COR-L47 (cell line): ENCODE data around the gene ADAMTS6.
"Not testable (repeated sequence)": the region's sequence is repeated elsewhere in the genome, so short reads cannot be mapped to it uniquely, and the experiment has no call there.

ENCODE experiments used
- DNase-seq: peaks from one replicate; lab custom pipeline; 2025; lab: John Stamatoyannopoulos, UW

ADAMTS6 gene

DNA sequence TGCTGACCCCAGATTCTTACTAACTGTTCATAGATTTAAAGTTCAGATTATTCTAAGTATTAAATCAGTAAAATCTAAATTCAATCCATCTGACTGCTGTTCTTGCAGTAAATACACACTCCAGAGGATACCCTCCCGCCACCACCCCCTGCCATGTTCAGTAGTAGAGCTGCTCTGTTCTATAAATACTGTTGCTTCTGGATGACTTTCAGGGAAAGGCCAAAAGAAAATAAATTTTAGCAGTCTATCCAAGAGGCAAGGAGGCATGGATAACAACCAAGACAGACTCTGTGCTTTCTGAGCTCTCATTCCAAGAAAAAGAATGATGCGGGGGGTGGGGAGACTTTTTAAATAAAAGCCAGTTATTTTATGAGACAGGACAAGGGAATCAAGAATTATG, 115.1 kb downstream of the ADAMTS6 start:
- no peak for DNase-seq

GRCh38 chr5:65364907-65365306, 116.8 kb downstream of the ADAMTS6 start:
- peak; percentile 43 for DNase-seq

GRCh38 chr5:65363499-65363898, 118.2 kb downstream of the ADAMTS6 start:
- DNase-seq = no peak

GRCh38 chr5:65359981-65360380, 121.7 kb downstream of the ADAMTS6 start:
- DNase-seq = no peak

- DNase-seq = no peak
Measured at GRCh38 chr5:65359569-65359968, 122.2 kb downstream of the ADAMTS6 start.

DNA sequence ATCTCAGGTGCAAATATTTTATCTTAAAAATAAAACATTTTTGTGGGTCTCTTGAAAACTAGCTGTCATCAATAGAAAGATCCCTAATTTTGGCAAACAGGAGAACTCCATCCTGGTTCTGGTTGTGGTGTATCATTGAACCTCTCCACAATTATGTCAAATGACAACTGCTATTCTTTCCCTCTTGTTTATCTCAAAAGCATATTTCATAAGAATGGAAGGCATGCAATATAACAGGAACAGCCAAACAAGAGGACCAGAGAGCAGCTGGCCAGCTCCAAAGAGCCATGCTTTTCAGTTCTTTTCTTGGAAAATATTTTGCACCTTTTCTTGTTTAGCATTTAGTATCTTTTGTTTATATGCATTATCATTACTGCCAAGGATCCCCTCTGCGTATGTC, 125.4 kb downstream of the ADAMTS6 start:
- no peak for DNase-seq

- DNase-seq = no peak
Measured at GRCh38 chr5:65355301-65355700, 126.4 kb downstream of the ADAMTS6 start.

DNA sequence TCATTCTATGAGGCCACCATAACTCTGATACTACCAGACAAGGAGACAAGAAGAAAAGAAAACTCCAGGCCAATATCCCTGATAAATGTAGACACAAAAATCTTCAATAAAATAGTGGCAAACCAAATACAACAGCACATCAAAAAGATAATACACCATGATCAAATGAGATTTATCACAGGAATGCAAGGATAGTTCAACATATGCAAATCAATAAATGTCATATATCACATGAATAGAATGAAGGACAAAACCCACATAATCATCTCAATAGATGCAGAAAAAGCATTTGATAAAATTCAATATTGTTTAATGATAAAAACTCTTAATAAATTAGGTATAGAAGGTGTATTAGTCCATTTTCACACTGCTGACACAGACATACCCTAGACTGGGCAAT, 139.9 kb downstream of the ADAMTS6 start:
- DNase-seq = no peak

GRCh38 chr5:65338606-65339151, 143.0 kb downstream of the ADAMTS6 start:
- no peak for DNase-seq

- DNase-seq = peak; percentile 79
Measured at GRCh38 chr5:65334077-65334476, 147.6 kb downstream of the ADAMTS6 start.

DNA sequence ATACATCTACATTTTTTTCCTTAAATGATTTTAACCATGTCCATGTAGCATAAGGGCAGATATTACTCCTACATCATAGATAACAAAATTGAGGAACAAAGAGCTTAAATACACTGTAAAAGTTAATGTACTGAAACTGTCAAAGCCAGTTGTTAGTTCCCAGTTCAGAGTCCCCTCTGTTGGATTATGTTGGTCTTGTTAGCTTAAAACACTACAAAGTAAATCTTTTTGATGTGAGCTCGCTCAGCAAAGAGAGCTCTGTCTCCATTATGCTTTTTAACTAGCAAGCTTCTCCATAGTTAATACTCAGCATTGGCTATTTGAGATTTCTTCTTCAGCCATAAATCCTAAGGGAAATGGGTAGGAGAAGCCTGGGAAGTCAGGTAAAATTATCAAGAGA, 149.1 kb downstream of the ADAMTS6 start:
- no peak for DNase-seq

GRCh38 chr5:65329266-65329665, 152.5 kb downstream of the ADAMTS6 start:
- DNase-seq = no peak

GRCh38 chr5:65327582-65327981, 154.1 kb downstream of the ADAMTS6 start:
- no peak for DNase-seq

- no peak for DNase-seq
Measured at GRCh38 chr5:65326922-65327321, 154.8 kb downstream of the ADAMTS6 start.

- no peak for DNase-seq
Measured at GRCh38 chr5:65324226-65324625, 157.5 kb downstream of the ADAMTS6 start.

GRCh38 chr5:65320704-65321103, 161.0 kb downstream of the ADAMTS6 start:
- not testable (repeated sequence) for DNase-seq

DNA sequence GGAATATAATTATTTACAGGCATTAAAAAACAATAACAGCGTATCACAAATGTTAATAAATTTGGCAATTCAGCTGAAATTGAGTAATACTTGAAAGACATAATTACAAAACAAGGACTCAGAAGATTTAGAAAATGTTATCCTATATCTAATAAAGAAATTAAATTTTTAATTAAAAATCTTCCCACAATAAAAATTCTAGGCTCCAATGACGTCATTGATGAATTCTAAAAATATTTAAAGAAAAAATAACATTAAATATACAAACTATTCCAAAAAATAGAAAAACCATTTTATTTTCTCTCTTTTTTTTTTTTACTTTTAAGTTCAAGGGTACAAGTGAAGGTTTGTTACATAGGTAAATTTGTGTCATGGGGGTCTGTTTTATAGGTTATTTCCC, 161.5 kb downstream of the ADAMTS6 start:
- DNase-seq = no peak

GRCh38 chr5:65307931-65308330, 173.8 kb downstream of the ADAMTS6 start:
- peak; percentile 41 for DNase-seq

DNA sequence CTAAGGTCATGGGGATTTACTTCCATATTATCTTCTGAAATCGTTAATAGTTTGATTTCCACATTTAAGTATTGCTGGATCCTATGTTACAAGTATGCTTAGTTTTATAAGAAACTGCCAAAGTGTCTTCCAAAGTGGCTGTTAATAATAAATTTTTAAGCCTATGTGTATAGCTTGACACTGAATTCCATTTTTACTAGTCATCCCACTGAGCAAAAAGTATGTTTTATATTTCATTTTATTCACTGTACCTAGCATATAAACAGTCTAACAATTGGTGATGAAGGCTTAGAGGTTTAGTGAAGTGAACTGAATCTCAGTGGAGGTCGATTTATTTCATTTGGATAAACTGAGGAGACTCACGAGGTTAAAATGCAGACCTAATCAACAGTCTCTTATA, 174.6 kb downstream of the ADAMTS6 start:
- no peak for DNase-seq

- no peak for DNase-seq
Measured at GRCh38 chr5:65305913-65306312, 175.8 kb downstream of the ADAMTS6 start.

DNA sequence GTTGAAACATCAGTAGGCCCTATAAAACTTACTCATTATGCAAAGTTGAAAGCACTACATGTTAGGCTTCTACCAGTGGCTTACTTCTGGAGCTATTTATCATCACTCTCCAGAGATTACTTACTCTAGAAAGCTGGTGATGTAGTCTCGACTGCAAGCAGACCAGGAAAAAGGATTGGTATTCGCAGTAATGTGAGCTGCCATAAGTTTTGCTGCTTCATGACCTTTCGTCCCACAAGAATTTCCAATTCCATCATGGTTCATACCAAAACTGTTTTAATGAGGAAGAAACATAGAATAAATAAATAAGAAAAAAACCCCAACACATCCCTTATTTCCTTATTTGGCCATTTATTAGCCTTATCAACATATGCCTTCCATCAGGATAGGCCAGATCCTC, 181.9 kb downstream of the ADAMTS6 start:
- no peak for DNase-seq

DNA sequence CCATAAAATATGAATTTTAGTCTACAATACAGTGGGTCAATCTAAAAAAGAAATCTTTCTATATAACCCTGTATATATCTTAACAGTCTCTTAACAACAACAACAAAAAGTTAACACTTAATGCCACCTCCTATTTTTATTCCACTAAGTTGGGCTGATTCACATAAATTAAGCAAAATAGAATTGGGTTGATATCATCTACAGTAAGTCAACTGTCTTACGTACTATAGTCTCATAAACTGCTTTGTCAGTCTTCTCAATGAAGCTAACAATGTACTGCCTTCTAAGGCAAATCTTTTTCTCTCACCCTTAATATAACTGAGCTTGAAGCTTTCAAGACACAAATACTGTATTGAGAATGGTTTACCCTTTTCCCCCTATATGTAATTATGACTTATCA, 185.7 kb downstream of the ADAMTS6 start:
- no peak for DNase-seq

- DNase-seq = no peak
Measured at GRCh38 chr5:65292196-65292595, 189.5 kb downstream of the ADAMTS6 start.

- no peak for DNase-seq
Measured at GRCh38 chr5:65290677-65291076, 191.0 kb downstream of the ADAMTS6 start.

GRCh38 chr5:65288657-65289056, 193.1 kb downstream of the ADAMTS6 start:
- no peak for DNase-seq
